Measurements from ENCODE around the gene B4GALT2.

The B4GALT2 gene

DNA sequence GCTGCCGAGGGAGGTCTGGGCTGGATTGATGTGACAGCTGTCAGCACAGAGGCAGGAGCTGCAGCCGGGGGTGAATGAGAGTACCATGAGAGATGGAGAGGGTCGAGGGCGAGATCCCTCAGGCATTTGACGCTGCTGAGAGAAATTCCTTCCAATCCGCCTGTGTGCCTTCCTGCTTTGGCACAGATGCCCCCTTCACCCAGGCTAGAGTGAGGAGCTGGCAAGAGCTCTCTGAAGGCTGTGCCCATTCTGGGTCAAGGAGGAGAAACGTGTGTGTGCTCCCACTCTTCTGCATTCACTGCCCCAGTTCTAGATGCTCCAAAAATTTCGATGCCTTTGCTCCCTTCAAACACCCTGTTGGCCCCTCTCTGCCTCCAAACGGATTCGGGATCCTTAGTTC, 40.6 kb upstream of the B4GALT2 start:
- DNase-seq = no peak
- H3K27me3 Mint-ChIP-seq = peaks cover 24% of the 10 kb centered on the region
- H3K27ac Mint-ChIP-seq = no peak overlapping the region
- ATAC-seq = no peak
- no peak overlapping the region for H3K4me3 Mint-ChIP-seq
- H3K4me1 Mint-ChIP-seq = peaks cover 8% of the 10 kb centered on the region
- no peaks in the 10 kb centered on the region for H3K36me3 Mint-ChIP-seq (ENCODE audit: low read depth)
- no peaks in the 10 kb centered on the region for H3K9me3 Mint-ChIP-seq

DNA sequence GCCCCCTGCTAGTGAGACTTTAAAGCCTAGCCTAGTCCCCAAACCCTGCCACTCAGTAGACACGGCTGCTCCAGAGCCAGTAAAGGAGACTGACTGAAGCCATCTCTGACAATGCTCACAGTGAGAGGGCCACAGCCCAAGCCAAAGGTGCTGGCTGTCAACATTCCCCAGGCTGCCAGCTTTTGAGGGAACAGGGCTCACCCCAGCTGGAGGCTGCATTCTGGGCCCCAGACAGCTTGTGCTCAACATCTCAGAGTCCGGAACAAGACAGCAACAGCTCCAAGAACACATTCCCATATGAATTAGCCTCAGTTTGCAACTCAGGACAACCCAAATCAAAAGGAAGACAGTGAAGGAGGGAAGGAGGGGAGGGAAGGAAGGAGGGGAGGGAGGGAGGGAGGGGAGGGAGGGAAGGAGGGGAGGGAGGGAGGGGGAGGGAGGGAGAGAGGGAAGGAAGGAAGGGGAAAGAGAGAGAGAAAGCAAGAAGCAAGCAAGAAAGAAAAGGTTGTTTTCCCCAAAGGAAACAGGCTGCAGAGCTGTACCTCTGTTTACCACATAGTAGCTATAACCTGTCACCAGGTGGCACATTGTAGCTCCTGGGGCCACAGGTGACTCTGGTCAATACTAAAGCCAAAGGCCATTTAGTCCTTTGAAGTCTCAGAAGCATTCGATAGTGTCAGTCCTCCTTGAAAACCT, 40.0 kb upstream of the B4GALT2 start:
- Mint-ChIP-seq H3K27ac (no peak overlapping the region), H3K9me3 (no peaks in the 10 kb centered on the region), H3K36me3 (ENCODE audit: low read depth) (no peaks in the 10 kb centered on the region), H3K4me1 (peaks cover 5% of the 10 kb centered on the region), H3K27me3 (peaks cover 21% of the 10 kb centered on the region), H3K4me3 (no peak overlapping the region)
- ATAC-seq (no peak), DNase-seq (no peak)

DNA sequence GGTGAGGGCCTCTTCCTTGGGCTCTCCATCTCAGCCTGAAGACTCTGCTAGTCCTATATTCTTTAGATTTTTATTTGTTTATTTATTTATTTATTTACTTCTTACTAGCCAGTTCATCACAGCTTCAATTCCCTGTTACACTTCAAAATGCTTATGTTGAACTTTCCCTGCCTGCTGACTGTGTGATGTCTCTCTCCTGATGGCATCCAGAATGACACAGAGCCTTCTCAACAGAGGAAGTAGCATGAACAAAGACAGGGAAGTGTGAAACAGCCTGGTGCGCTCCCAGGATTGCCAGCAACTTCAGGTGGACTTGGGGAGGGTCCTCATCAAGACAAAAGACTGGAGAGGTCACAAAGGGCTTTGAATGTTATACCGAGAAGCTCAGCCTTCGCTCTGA, 36.6 kb upstream of the B4GALT2 start:
- DNase-seq (no peak), ATAC-seq (no peak)
- H3K36me3 Mint-ChIP-seq (ENCODE audit: low read depth) = peaks cover 3% of the 10 kb centered on the region
- peaks cover 20% of the 10 kb centered on the region for H3K4me1 Mint-ChIP-seq
- no peaks in the 10 kb centered on the region for H3K27me3 Mint-ChIP-seq
- H3K4me3 Mint-ChIP-seq = no peak overlapping the region
- no peaks in the 10 kb centered on the region for H3K9me3 Mint-ChIP-seq
- no peak overlapping the region for H3K27ac Mint-ChIP-seq

DNA sequence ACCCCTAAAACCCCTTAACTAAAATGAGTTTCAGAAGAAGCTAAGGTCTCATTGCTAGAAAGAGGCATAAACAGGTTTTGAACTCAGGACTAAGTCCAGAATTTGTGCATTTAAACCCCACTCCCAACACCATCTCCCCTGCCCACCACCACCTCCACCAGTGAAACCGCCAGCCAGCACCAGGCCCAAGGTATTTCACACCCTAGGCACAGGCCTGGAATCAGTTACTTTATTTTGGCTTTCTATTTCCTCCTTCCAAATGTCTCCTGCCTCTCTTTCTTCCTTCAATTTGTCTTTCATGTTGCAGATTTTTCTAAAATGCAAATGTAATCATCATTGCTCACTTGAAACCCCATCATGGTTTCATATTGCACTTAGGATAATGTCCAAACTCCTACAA, 34.1 kb upstream of the B4GALT2 start:
- H3K4me1 Mint-ChIP-seq = peaks cover 31% of the 10 kb centered on the region
- H3K36me3 Mint-ChIP-seq (ENCODE audit: low read depth) = peaks cover 3% of the 10 kb centered on the region

DNA sequence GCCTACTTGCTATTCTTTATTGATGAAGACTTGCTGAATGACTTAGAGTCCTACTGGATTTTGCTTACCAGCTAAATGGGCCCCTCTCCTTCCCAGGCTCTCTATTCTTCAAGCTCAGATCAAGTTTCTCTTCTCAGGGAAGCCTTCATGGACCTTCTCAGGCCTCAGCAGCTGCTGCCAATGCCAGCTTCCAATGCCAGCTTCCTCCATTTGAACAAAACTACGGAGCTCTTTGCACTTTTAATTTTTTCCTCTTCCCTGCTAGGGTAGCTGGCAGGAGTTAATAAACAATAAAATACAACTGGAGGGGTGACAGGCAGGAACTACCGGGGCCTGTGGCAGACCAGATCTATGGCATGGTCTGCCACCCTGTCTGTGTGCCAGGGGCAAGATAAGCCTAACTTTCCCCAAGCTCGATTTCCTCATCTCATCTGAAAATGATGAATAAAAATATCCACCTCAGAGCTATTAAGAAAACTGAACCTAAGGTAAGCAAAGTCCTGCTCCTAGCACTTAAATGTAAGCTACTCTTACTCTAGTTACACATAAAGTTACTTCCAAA, 33.3 kb upstream of the B4GALT2 start:
- peaks cover 36% of the 10 kb centered on the region for H3K4me1 Mint-ChIP-seq
- H3K36me3 Mint-ChIP-seq (ENCODE audit: low read depth) = peaks cover 7% of the 10 kb centered on the region
- peak overlapping the region; percentile 98 for H3K27ac Mint-ChIP-seq
- H3K27me3 Mint-ChIP-seq = no peaks in the 10 kb centered on the region
- no peaks in the 10 kb centered on the region for H3K9me3 Mint-ChIP-seq
- peak overlapping the region; percentile 97 for H3K4me3 Mint-ChIP-seq
- ATAC-seq (no peak), DNase-seq (no peak)

More for the DNA sequence above, 34.1 kb upstream of the B4GALT2 start:
- ATAC-seq (no peak), DNase-seq (no peak)
- Mint-ChIP-seq H3K27me3 (no peaks in the 10 kb centered on the region), H3K9me3 (no peaks in the 10 kb centered on the region), H3K27ac (peak overlapping the region; percentile 67), H3K4me3 (peak overlapping the region; percentile 97)

DNA sequence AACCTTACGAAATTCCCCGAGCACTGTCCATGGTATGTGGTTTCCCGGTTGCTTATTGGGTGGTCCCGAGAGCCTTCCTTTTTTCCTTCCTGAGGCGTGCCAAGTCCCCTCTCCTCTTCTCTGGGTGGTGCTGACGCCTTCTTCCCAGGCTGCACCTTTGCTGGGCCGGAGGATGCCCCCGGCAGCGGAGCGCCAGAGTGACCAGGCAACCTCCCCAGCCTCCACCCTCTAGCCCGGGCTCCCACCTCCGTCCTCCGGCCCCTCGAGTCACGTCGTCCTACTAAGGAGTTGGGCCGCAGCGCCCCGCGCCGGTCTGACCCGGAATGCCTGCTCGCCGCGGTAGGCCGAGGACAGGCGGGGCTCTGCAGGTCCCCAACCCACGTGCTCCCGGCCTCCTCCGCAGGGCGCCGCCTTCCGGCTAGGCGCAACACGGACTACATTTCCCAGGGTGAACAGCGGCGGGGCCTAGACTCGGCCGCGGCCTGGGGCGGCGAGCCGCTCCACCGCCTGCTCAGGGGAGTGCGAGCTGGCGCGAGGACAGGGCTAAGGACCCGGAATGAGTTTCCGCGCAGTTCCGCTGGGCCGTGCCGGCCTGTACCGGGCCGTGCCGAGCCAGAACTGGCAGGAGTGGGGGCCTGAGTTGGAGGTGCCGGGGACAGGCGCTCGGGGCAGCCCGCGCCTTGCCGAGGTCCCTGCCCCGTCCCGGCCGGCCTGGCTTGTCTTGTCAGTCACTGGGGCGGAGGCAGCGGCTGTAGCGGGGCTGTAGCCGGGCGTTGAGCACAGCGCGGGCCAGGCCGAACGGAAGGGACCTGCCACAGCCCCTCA, 32.6 kb upstream of the B4GALT2 start, which contains the start of gene IPO13:
Gene IPO13, plus strand, starts transcription at position 715 of the 825 bp plus-strand sequence. CDS start 651 bp downstream, outside the sequence.
- H3K4me3 Mint-ChIP-seq = peak within 1 kb of the TSS; percentile 97
- ATAC-seq (peak; percentile 96), DNase-seq (peak; percentile 96)
- H3K36me3 Mint-ChIP-seq (ENCODE audit: low read depth) = peaks cover 13% of the 10 kb centered on the region
- H3K27me3 Mint-ChIP-seq = no peaks in the 10 kb centered on the region
- H3K9me3 Mint-ChIP-seq = no peaks in the 10 kb centered on the region
- peaks cover 40% of the 10 kb centered on the region for H3K4me1 Mint-ChIP-seq
- H3K27ac Mint-ChIP-seq = peak within 1 kb of the TSS; percentile 98

DNA sequence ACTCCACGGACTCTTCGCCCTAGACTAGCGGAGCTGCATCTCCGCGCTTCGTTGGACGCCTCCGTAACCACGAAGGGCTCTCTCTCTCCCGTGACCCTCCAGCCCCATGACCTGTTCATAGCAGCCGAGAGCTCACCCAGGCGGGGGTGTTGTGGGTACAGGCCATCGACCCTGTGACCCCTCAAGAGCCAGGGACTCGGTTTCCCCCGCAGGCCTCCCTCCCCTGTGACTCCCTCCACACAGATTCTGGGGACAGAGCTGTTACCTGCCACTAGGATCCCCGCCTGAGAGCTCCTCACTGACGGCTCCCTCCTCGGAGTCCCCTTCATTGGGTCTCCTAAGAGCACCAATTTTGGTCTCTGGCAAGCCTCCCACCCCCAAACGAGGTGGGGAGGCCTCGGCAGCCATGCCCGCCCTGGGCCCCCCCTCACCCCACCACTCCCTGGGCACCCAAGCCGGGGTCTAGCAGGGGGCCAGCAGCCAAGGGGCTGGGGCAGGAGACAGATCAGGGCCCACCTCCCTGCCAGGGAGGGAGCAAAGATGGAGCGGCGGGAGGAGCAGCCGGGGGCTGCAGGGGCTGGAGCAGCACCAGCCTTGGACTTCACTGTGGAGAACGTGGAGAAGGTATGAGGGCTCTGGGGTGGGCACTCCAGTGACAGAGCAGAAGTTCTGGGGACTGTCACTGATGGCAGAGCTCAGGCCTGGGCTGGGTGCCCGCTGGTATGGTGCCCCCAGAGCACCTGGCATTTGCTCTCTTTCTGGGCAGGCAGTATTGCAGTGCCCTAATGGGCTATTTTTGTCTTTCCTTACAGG, 31.7 kb upstream of the B4GALT2 start:
- no peak for DNase-seq
- peak overlapping the region; percentile 98 for H3K27ac Mint-ChIP-seq
- no peaks in the 10 kb centered on the region for H3K9me3 Mint-ChIP-seq
- peak overlapping the region; percentile 97 for H3K4me3 Mint-ChIP-seq
- no peak for ATAC-seq
- H3K36me3 Mint-ChIP-seq (ENCODE audit: low read depth) = peaks cover 13% of the 10 kb centered on the region
- H3K4me1 Mint-ChIP-seq = peaks cover 43% of the 10 kb centered on the region
- H3K27me3 Mint-ChIP-seq = no peaks in the 10 kb centered on the region

DNA sequence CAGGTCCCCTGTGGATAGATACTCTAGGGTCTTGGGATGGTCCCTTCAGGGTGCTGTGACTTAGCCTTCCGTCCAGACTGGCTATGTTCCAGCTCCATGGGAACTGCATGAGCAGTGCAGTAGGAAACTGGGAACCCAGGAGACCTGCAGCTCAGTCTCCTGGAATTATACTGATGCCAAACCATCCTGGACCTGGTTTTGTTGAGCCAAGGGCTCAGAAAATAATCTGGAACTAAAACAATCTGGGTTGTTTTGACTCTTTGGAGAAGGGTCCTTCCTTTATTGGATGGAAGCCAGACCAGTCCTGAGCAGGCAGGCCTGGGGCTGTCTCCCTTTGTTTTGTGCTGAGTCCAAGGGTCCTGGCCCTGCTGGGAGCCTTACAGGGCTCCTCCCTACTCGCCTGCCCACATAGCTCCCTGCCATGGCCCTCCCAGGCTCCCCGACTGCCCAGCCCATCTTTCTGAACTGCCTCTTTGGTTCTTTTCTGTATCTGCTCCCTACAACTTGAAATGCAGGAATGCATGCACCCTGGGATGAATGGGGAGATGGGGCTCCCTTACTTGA, 31.1 kb upstream of the B4GALT2 start:
- peak overlapping the region; percentile 97 for H3K4me3 Mint-ChIP-seq
- no peaks in the 10 kb centered on the region for H3K27me3 Mint-ChIP-seq
- peak overlapping the region; percentile 53 for H3K27ac Mint-ChIP-seq
- DNase-seq (no peak), ATAC-seq (no peak)
- peaks cover 13% of the 10 kb centered on the region for H3K36me3 Mint-ChIP-seq (ENCODE audit: low read depth)
- H3K4me1 Mint-ChIP-seq = peaks cover 43% of the 10 kb centered on the region
- no peaks in the 10 kb centered on the region for H3K9me3 Mint-ChIP-seq

DNA sequence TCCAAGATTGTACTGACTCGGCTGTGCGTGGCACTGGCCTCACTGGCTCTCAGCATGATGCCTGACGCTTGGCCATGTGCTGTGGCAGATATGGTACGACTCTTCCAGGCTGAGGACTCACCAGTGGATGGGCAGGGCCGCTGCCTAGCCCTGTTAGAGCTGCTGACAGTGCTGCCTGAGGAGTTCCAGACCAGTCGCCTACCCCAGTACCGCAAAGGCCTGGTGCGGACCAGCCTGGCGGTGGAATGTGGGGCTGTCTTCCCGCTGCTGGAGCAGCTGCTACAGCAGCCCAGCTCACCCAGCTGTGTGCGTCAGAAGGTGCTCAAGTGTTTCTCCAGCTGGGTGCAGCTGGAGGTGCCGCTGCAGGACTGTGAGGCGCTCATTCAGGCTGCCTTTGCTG, 29.3 kb upstream of the B4GALT2 start:
- Mint-ChIP-seq H3K9me3 (no peaks in the 10 kb centered on the region), H3K4me3 (no peak overlapping the region), H3K27me3 (no peaks in the 10 kb centered on the region)

DNA sequence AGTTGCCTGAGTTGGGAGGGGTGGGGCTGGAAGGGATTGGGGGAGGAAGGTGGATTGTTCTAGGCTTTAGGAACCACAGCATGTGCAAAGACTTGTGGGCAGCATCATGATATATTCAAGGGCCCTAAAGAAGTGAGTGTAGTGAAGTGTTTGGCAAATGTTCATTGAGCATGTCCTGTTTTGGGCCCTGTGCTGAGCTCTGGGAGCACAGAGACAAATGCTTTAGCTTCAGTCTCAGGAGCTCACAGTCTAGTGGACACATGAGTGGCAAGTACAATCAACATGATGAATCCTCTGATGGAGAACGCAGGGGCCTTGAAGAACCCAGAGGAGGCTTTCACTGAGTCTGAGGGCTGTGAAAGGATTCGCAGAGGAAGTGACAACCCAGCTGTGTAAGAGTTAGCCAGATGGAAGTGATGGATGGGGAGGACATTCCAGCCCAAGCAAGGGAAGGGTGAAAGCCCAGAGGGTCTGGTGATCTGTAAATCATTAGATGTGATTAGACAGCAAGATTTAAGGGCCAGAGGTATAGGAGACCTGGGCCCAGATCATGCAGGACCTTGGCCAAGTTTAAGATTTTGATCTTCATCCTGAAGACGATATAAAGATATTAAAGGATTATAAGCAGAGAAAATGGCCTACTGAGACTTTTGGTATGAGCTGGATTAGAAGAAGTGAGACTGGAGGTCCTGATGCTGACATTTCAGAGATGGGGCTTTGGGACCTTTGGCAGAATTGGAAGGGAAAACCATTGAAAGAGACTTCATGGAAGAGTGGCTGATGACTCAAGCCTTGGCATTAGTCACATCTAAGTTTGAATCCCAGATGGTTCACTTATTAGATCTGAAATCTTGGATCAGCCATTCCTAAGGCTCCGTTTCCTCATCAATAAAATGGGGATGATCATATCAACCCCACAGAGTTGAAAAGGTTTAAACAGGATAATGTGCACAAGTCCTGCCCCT, 27.7 kb upstream of the B4GALT2 start:
- H3K4me1 Mint-ChIP-seq = peaks cover 24% of the 10 kb centered on the region
- peaks cover 12% of the 10 kb centered on the region for H3K36me3 Mint-ChIP-seq (ENCODE audit: low read depth)
- ATAC-seq (no peak), DNase-seq (no peak)
- no peak overlapping the region for H3K27ac Mint-ChIP-seq
- H3K4me3 Mint-ChIP-seq = no peak overlapping the region
- H3K9me3 Mint-ChIP-seq = no peaks in the 10 kb centered on the region
- H3K27me3 Mint-ChIP-seq = no peaks in the 10 kb centered on the region

More for the DNA sequence above, 29.3 kb upstream of the B4GALT2 start:
- no peak for ATAC-seq
- H3K36me3 Mint-ChIP-seq (ENCODE audit: low read depth) = peaks cover 13% of the 10 kb centered on the region
- H3K4me1 Mint-ChIP-seq = peaks cover 40% of the 10 kb centered on the region
- no peak overlapping the region for H3K27ac Mint-ChIP-seq
- DNase-seq = no peak

DNA sequence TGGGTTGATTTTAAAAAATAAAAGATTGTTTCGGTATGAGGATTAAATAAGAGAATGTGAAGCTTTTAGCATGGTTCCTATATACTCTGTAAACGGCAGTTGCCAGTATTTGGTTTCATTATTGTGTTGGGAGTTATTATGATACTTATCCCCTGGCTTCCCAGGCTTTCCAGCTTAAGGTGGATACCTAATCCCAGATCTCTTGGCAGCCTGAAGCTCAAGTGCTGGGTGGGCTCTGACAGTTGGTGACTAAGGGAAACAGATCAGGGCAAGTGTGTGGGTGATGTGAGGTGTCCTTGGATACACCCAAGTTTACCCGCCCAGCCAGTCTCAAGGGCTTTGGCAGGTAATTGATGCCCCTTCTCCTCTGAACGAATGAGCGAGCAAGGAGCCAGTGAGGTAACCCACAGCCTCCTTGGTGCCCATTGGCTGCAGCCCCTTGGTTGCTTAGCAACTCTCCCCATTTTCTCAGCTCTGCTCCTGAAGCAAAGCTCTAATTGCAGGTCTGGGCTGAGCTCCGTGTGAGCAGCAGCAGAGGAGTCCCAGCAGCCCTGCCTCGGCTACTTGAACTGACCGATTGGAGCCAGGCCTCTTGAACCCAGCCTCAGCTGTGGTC, 26.2 kb upstream of the B4GALT2 start:
- H3K27me3 Mint-ChIP-seq = no peaks in the 10 kb centered on the region
- H3K4me3 Mint-ChIP-seq = no peak overlapping the region
- peaks cover 18% of the 10 kb centered on the region for H3K4me1 Mint-ChIP-seq
- peaks cover 14% of the 10 kb centered on the region for H3K36me3 Mint-ChIP-seq (ENCODE audit: low read depth)
- no peak overlapping the region for H3K27ac Mint-ChIP-seq
- no peak for ATAC-seq
- no peaks in the 10 kb centered on the region for H3K9me3 Mint-ChIP-seq
- no peak for DNase-seq

DNA sequence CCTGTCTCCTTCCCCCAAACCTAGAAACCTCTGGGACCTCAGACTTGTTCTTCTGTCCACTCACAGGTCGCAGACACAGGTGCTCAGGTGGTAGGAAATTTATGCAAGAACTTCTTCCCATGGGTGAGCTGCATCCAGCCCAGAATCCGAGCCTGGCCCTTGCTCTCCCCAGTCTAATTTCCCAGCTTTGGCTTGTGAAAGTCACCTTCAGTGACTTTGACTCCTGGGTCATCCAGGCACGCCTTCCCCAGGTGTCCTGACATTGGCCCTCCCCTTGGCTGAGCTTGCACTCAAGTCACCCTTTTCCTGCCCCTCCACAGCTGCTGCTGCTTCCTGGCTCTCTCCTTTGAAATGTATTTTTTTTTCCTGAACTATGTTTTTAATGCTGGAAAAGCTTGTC, 25.6 kb upstream of the B4GALT2 start:
- no peak for ATAC-seq
- H3K27me3 Mint-ChIP-seq = no peaks in the 10 kb centered on the region
- no peaks in the 10 kb centered on the region for H3K9me3 Mint-ChIP-seq
- peaks cover 13% of the 10 kb centered on the region for H3K4me1 Mint-ChIP-seq
- peaks cover 14% of the 10 kb centered on the region for H3K36me3 Mint-ChIP-seq (ENCODE audit: low read depth)
- H3K4me3 Mint-ChIP-seq = no peak overlapping the region
- no peak for DNase-seq
- H3K27ac Mint-ChIP-seq = no peak overlapping the region

DNA sequence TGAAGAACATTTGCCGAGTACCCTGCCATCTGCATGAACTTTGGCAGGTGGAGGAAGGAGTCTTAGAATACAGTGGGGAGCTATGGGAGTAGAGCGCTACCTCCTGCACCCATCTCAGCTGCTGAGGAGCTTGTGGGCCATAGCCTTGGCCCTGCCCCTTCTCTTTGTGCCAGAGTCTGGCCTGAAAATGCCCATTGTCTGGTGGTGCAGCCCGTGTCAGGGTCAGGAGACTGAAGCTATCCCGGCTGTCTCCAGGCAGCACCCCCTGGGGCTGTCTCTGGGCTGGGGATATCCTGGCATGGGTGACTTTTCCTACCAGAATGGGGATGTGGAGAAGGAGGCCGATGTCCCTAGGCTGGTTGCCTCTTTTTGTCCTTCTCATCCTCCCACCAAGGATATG, 25.0 kb upstream of the B4GALT2 start:
- H3K36me3 Mint-ChIP-seq (ENCODE audit: low read depth) = peaks cover 17% of the 10 kb centered on the region
- H3K27me3 Mint-ChIP-seq = no peaks in the 10 kb centered on the region
- peaks cover 12% of the 10 kb centered on the region for H3K4me1 Mint-ChIP-seq
- H3K4me3 Mint-ChIP-seq = no peak overlapping the region
- ATAC-seq = no peak
- DNase-seq = no peak
- H3K27ac Mint-ChIP-seq = no peak overlapping the region
- H3K9me3 Mint-ChIP-seq = no peaks in the 10 kb centered on the region
